K562 (cell line): Measurements from ENCODE around the gene CNPY3. TPM values are rescaled to one million over a fixed set of nuclear protein-coding genes. Genes with fewer than 3 reads are reported as not detected.

Experiments used
- ATAC-seq: fragments of 200-7000 bp; cut with Tn5 transposase; 3 replicates; pipeline ENCODE4 v1.9.1; 2020; ENCODE audit warnings: moderate library complexity
- BruUV-seq: library from RNA; stranded (reverse); fragments of 400-500 nt; replicated peaks from 2 replicates; lab custom pipeline; 2021; lab: Mats Ljungman, UMichigan
- CTCF ChIA-PET: fragments of 300-600 bp; formaldehyde crosslinking; extraction: SDS; loops from one replicate; lab custom pipeline; 2021; ENCODE audit warnings: low intra/inter-chr PET ratio; lab: Yijun Ruan, JAX
- POLR2A ChIA-PET: fragments of 300-600, 350-650 bp; sonication (Branson Sonifier 250); formaldehyde crosslinking; extraction: SDS; loops from one replicate; lab custom pipeline; 2021; ENCODE audit warnings: antibody characterized with exemption, inconsistent platforms; lab: Yijun Ruan, JAX
- DNase-seq, 4 experiments: peaks; one replicate each; pipeline versions ENCODE4 v3.0.0 to v3.0.0-alpha.2; 2011 to 2018; ENCODE audit warnings: low spot score in 3 of 4, mixed read lengths in 3 of 4; ENCODE audit errors: extremely low read depth in 1 of 4
- FAIRE-seq: peaks from 2 replicates; lab custom pipeline; 2011; peaks lifted over from hg19 to GRCh38; lab: Jason Lieb, UNC
- H2AFZ ChIP-seq: 2 replicates; pipeline ENCODE4 v1.6.0; 2011; ENCODE audit warnings: low read depth, low read length, control low read depth, inconsistent platforms
- H3K27ac ChIP-seq: fragments of 200-600 bp; 3 replicates; pipeline ENCODE4 v1.8.0; 2011; ENCODE audit warnings: low read depth, mild to moderate bottlenecking, control low read depth, inconsistent platforms, low read length, moderate library complexity, mixed read lengths; ENCODE audit errors: extremely low read depth
- H3K27me3 ChIP-seq, 2 experiments: fragments of 300-600 bp in 1 of 2; 2 replicates in 1 of 2; 3 replicates in 1 of 2; pipeline versions ENCODE4 v1.6.0 to v1.8.0; 2011; ENCODE audit warnings: inconsistent platforms in 2 of 2, low read length in 2 of 2, mild to moderate bottlenecking in 1 of 2, mixed read lengths in 1 of 2, moderate library complexity in 1 of 2; ENCODE audit not compliant: control insufficient read depth in 2 of 2, insufficient read depth in 2 of 2
- H3K36me3 ChIP-seq: fragments of 300-600 bp; 3 replicates; pipeline ENCODE4 v1.8.0; 2011; ENCODE audit warnings: mild to moderate bottlenecking, low read length, inconsistent platforms; ENCODE audit not compliant: control insufficient read depth, insufficient read depth
- H3K4me1 ChIP-seq, 2 experiments: fragments of 200-600 bp in 1 of 2; replicated peaks in 1 of 2; 2 replicates in 1 of 2; 3 replicates in 1 of 2; pipeline versions ENCODE4 v1.5.1 to v1.8.0; 2011; ENCODE audit warnings: inconsistent platforms in 2 of 2, low read length in 2 of 2, mild to moderate bottlenecking in 1 of 2, mixed read lengths in 1 of 2, moderate library complexity in 1 of 2; ENCODE audit not compliant: control insufficient read depth in 2 of 2, insufficient read depth in 2 of 2
- H3K4me2 ChIP-seq: 2 replicates; pipeline ENCODE4 v1.6.1; 2011; ENCODE audit warnings: low read length, control low read depth, inconsistent platforms, mixed read lengths; ENCODE audit not compliant: insufficient read depth
- H3K4me3 ChIP-seq: fragments of 200-600 bp; sonication (generic), shearing (Covaris generic); 2 replicates; pipeline ENCODE4 v1.5.1; 2016; ENCODE audit warnings: control low read depth, inconsistent platforms
- H3K79me2 ChIP-seq: fragments of 200-600 bp; 3 replicates; pipeline ENCODE4 v1.8.0; 2011; ENCODE audit warnings: low read length, inconsistent platforms; ENCODE audit not compliant: control insufficient read depth, insufficient read depth
- H3K9ac ChIP-seq, 2 experiments: 2 replicates each; pipeline versions ENCODE4 v1.6.0 to v1.6.1; 2011; ENCODE audit warnings: low read depth in 2 of 2, low read length in 2 of 2, control low read depth in 1 of 2, inconsistent platforms in 1 of 2, mild to moderate bottlenecking in 1 of 2, mixed read lengths in 1 of 2; ENCODE audit not compliant: insufficient read depth in 1 of 2
- H3K9me1 ChIP-seq: one replicate; pipeline ENCODE4 v1.6.0; 2011; ENCODE audit warnings: inconsistent platforms, mild to moderate bottlenecking, low read length, moderate library complexity; ENCODE audit not compliant: control insufficient read depth, insufficient read depth
- H3K9me3 ChIP-seq: replicated peaks from 2 replicates; pipeline ENCODE4 v1.5.1; 2011; ENCODE audit warnings: low read depth, low read length, inconsistent platforms; ENCODE audit not compliant: control insufficient read depth, insufficient read depth
- H4K20me1 ChIP-seq: replicated peaks from 2 replicates; pipeline ENCODE4 v1.6.1; 2011; ENCODE audit warnings: low read length, inconsistent platforms, mixed read lengths; ENCODE audit not compliant: control insufficient read depth, insufficient read depth
- ARID1B ChIP-seq: fragments of 450-650 bp; IDR thresholded peaks from 2 replicates; pipeline ENCODE4 v1.6.1; 2016; ENCODE audit warnings: antibody characterized with exemption, mild to moderate bottlenecking, inconsistent platforms
- ATF3 ChIP-seq, 2 experiments: fragments of 450-650 bp in 1 of 2; sonication (generic) in 1 of 2; formaldehyde crosslinking in 1 of 2; IDR thresholded peaks in 1 of 2; conservative IDR thresholded peaks in 1 of 2; 2 replicates each; pipeline versions ENCODE4 v1.6.1 to v1.8.1; 2016 to 2023; ENCODE audit warnings: mild to moderate bottlenecking in 2 of 2, moderate library complexity in 2 of 2, inconsistent platforms in 1 of 2, missing genetic modification reagents in 1 of 2
- DNMT1 ChIP-seq: fragments of 450-650 bp; IDR thresholded peaks from 2 replicates; pipeline ENCODE4 v1.6.1; 2016; ENCODE audit warnings: antibody characterized with exemption, mild to moderate bottlenecking
- DPF2 ChIP-seq: fragments of 450-650 bp; IDR thresholded peaks from 2 replicates; pipeline ENCODE4 v1.6.1; 2016
- FUS ChIP-seq: fragments of 200-400 bp; formaldehyde crosslinking; optimal IDR thresholded peaks from 2 replicates; pipeline ENCODE3; 2017; ENCODE audit warnings: low read depth, low read length
- HDAC2 ChIP-seq: fragments of 450-650 bp; IDR thresholded peaks from 2 replicates; pipeline ENCODE4 v1.6.1; 2016; ENCODE audit warnings: mild to moderate bottlenecking
- HOMEZ ChIP-seq: fragments of 250-450 bp; sonication (Bioruptor Pico); IDR thresholded peaks from 2 replicates; pipeline ENCODE4 v1.4.0; 2020; ENCODE audit warnings: mild to moderate bottlenecking, moderate library complexity
- LARP7 ChIP-seq: fragments of 450-650 bp; IDR thresholded peaks from 2 replicates; pipeline ENCODE4 v1.6.1; 2016
- MEIS2 ChIP-seq: fragments of 450-650 bp; IDR thresholded peaks from 2 replicates; pipeline ENCODE4 v1.6.1; 2014; ENCODE audit warnings: mild to moderate bottlenecking; ENCODE audit not compliant: partially characterized antibody
- RAD21 ChIP-seq, 2 experiments: fragments of 250-450 bp in 1 of 2; fragments of 450-650 bp in 1 of 2; sonication (Bioruptor Pico) in 1 of 2; formaldehyde crosslinking in 1 of 2; IDR thresholded peaks in 1 of 2; conservative IDR thresholded peaks in 1 of 2; 2 replicates each; pipeline versions ENCODE4 v1.4.0 to v1.8.0; 2020 to 2022; ENCODE audit warnings: mild to moderate bottlenecking in 2 of 2, moderate library complexity in 1 of 2
- SIN3A ChIP-seq, 2 experiments: fragments of 150-350 bp in 1 of 2; IDR thresholded peaks; 2 replicates each; pipeline ENCODE4 v1.6.1; 2011 to 2016; ENCODE audit warnings: borderline replicate concordance in 2 of 2, low read depth in 2 of 2, low read length in 2 of 2, mild to moderate bottlenecking in 2 of 2, moderate library complexity in 2 of 2; ENCODE audit not compliant: control insufficient read depth in 1 of 2
- SMARCA4 ChIP-seq: fragments of 450-650 bp; IDR thresholded peaks from 2 replicates; pipeline ENCODE4 v1.6.1; 2016
- SMARCA5 ChIP-seq: fragments of 450-650 bp; IDR thresholded peaks from 2 replicates; pipeline ENCODE4 v1.6.1; 2016
- SRSF9 ChIP-seq: fragments of 200-400 bp; formaldehyde crosslinking; IDR thresholded peaks from 2 replicates; pipeline ENCODE4 v1.6.1; 2017; ENCODE audit warnings: low read depth, low read length, borderline replicate concordance
- TCF7L2 ChIP-seq: fragments of 150-350 bp; IDR thresholded peaks from 2 replicates; pipeline ENCODE4 v1.6.1; 2016; ENCODE audit warnings: low read depth, mild to moderate bottlenecking, low read length, moderate library complexity
- ZBTB7A ChIP-seq: IDR thresholded peaks from 2 replicates; pipeline ENCODE4 v1.6.1; 2011; ENCODE audit warnings: low read depth, mild to moderate bottlenecking, low read length, moderate library complexity, borderline replicate concordance; ENCODE audit not compliant: control insufficient read depth
- ZC3H8 ChIP-seq: fragments of 450-650 bp; IDR thresholded peaks from 2 replicates; pipeline ENCODE4 v1.6.1; 2017
- ZNF24 ChIP-seq: fragments of 450-650 bp; IDR thresholded peaks from 2 replicates; pipeline ENCODE4 v1.6.1; 2016
- ZNF384 ChIP-seq: IDR thresholded peaks from 2 replicates; pipeline ENCODE4 v1.6.1; 2012; ENCODE audit warnings: low read depth, low read length, improper control_type of control experiment
- ZNF76 ChIP-seq: fragments of 250-450 bp; sonication (Bioruptor Pico); IDR thresholded peaks from 2 replicates; pipeline ENCODE4 v1.4.0; 2020; ENCODE audit warnings: mild to moderate bottlenecking, moderate library complexity, borderline replicate concordance
- WGBS: fragments of 100-300 bp; shearing (Covaris generic); methylation state at CpG from one replicate; pipeline ENCODE4 v1.1.6; 2016; ENCODE audit warnings: low coverage, mixed read lengths; ENCODE audit not compliant: insufficient coverage; ENCODE audit errors: missing lambda C conversion rate; 5-methylcytosine and 5-hydroxymethylcytosine counted together
- in situ Hi-C: fragments of 300-500 bp; cut with MboI; formaldehyde crosslinking; loops from 4 replicates; pipeline ENCODE4 v1.15.0; 2018; ENCODE audit warnings: inconsistent platforms, mixed read lengths
- intact Hi-C: fragments of 100-400 bp; cut with micrococcal nuclease; formaldehyde crosslinking; loops from 2 replicates; pipeline ENCODE4 v1.14.2; 2022
- polyA plus RNA-seq, 8 experiments: library from polyadenylated mRNA; depleted of rRNA in 4 of 8; stranded (reverse) in 5 of 8; unstranded in 3 of 8; fragments of >200 nt; fragmentation: Nextera tagmentation in 2 of 8; fragmentation: Illumina TruSeq in 1 of 8; extraction: Ambion mirVana in 2 of 8; extraction: Trizol in 1 of 8; gene quantifications; 2 replicates each; pipeline versions ENCODE4 v1.2.1 to v1.2.3, GENCODE V29; 2011 to 2014; ENCODE audit warnings: inconsistent platforms in 1 of 8, missing spikeins in 1 of 8
- total RNA-seq, 7 experiments: library from RNA; depleted of rRNA in 6 of 7; stranded (reverse); fragments of >200 nt in 6 of 7; fragmentation: Illumina TruSeq in 2 of 7; extraction: Trizol in 2 of 7; gene quantifications; 2 replicates each; pipeline versions ENCODE4 v1.2.1 to v1.2.3, GENCODE V29; 2011 to 2021; ENCODE audit warnings: low replicate concordance in 1 of 7

CNPY3 gene
- total and polyA plus RNA-seq, 9 of the 15 experiments (the other 6 are each of a cell fraction or from before 2014, with no cell fraction given): 2.4 to 37.4 (median 21.2) TPM

- POLR2A ChIA-PET: interaction anchor here (0.6 to 3.5 kb wide), 26 partner anchors 10 to 784 kb away, joined by 3 to 30 read pairs (median 4); partner anchors contain the start of genes CUL9, PEX6 and PPP2R5D
- peak; percentile 12 for ATAC-seq
- TF ChIP-seq FUS (no peak), ARID1B (peak; percentile 43), DPF2 (peak; percentile 77), MEIS2 (no peak), HDAC2 (no peak; the same call in 1 of the 2 replicates), SMARCA5 (0 out of 2 replicates have a peak, but pooled peaks have one; percentile 30), ZNF76 (CRISPR knock-in tag) (no peak), RAD21 (CRISPR knock-in tag; conservative IDR thresholded peaks at IDR 0.05 in 1 of 2, IDR thresholded peaks at IDR 0.05 in 1 of 2) (peak; percentile 0 to 1; a peak in 1 of 4 replicates), SRSF9 (no peak), HOMEZ (peak; percentile 70; the same call in 1 of the 2 replicates), SMARCA4 (peak; percentile 70; the same call in 1 of the 2 replicates), LARP7 (0 out of 2 replicates have a peak, but pooled peaks have one; percentile 62), TCF7L2 (no peak), DNMT1 (0 out of 2 replicates have a peak, but pooled peaks have one; percentile 84), ATF3 (IDR thresholded peaks at IDR 0.05) (peak; percentile 95), ATF3 (CRISPR knock-in tag; conservative IDR thresholded peaks at IDR 0.05) (peak; percentile 79; the same call in 1 of the 2 replicates), ZC3H8 (no peak), SIN3A (IDR thresholded peaks at IDR 0.05; ENCODE audit: borderline replicate concordance in 2 of 2, control insufficient read depth in 1 of 2, low read depth in 2 of 2, low read length in 2 of 2) (peak in 1 of 2 experiments; percentile 5; a peak in 2 of 4 replicates), ZNF384 (peak; percentile 75), ZNF24 (0 out of 2 replicates have a peak, but pooled peaks have one; percentile 10), ZBTB7A (peak; percentile 40; the same call in 1 of the 2 replicates)
Observed at GRCh38 chr6:42929821-42930360, 611 bp downstream of the CNPY3 start.

More at GRCh38 chr6:42929821-42930360, 611 bp downstream of the CNPY3 start:
- Histone ChIP-seq H2AFZ (peak overlapping the region; percentile 95), H4K20me1 (no peaks in the 10 kb centered on the region), H3K9me1 (no peaks in the 10 kb centered on the region), H3K9me3 (no peaks in the 10 kb centered on the region), H3K27me3 (no peaks in the 10 kb centered on the region), H3K4me1 (peaks cover 15 to 25% of the 10 kb centered on the region in 2 experiments; a peak in 4 of 5 replicates), H3K36me3 (peaks cover 29% of the 10 kb centered on the region), H3K27ac (peak overlapping the region; percentile 90), H3K4me2 (peak overlapping the region; percentile 84), H3K9ac (peak overlapping the region; percentile 84 to 93), H3K79me2 (peaks cover 43% of the 10 kb centered on the region), H3K4me3 (peak overlapping the region; percentile 76)
- FAIRE-seq (peak; percentile 73), DNase-seq (peak in 2 of 4 experiments; percentile 50 to 70)
- in situ Hi-C loops (no loop called here), intact Hi-C loops (loop anchor here (1.0 kb wide), 2 partner anchors 48 to 84 kb away; partner anchors contain the start of gene KLHDC3)
- CTCF ChIA-PET: no interaction called here
- 1% methylated on average over 16 of the region's 16 CpGs for WGBS
- BruUV-seq: no TSS peak
